T-helper 2 cell treated with Interferon-gamma antibody and Interleukin-4, amounts not matched to agents 5 μg/mL and 100 μg/mL, for 36 hours (primary cell): ENCODE results near the gene ATXN10.
"Not testable (repeated sequence)": the region's sequence is repeated elsewhere in the genome, so short reads cannot be mapped to it uniquely, and the experiment has no call there.

Experiments
- DNase-seq: peaks from one replicate; pipeline ENCODE4 v3.0.0; 2021; ENCODE audit warnings: low spot score
- H3K27ac Mint-ChIP-seq: one replicate; pipeline ENCODE4 v1.8.0; 2021; ENCODE audit warnings: mild to moderate bottlenecking, mixed read lengths
- H3K27me3 Mint-ChIP-seq: one replicate; pipeline ENCODE4 v1.8.0; 2021; ENCODE audit warnings: low read depth, mixed read lengths
- H3K36me3 Mint-ChIP-seq: one replicate; pipeline ENCODE4 v1.8.0; 2021; ENCODE audit warnings: low read depth, mixed read lengths
- H3K4me1 Mint-ChIP-seq: one replicate; pipeline ENCODE4 v1.8.0; 2021; ENCODE audit warnings: low read depth, mixed read lengths
- H3K4me3 Mint-ChIP-seq: one replicate; pipeline ENCODE4 v1.8.0; 2022; ENCODE audit warnings: mild to moderate bottlenecking, moderate library complexity, mixed read lengths
- H3K9me3 Mint-ChIP-seq: one replicate; pipeline ENCODE4 v1.8.0; 2021; ENCODE audit warnings: mixed read lengths

ATXN10 gene

DNA sequence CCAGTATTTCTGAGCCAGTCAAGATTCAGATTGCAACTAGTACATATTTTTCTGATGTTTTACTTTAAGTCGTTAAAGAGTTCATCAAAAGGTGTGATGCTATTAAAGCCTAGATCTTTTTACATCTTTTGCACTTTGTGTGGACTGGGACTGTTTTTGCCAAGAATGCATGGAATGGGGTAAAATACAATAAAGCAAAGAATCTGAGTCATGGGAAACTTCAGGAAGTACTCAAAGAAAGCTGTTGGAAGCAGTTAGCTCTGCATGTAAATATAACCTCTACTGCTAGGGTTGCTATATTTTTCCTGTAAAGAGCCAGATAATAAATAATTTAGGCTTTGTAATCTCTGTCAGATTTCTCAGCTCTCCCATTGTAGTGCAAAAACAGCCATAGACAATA, 20.9 kb downstream of the ATXN10 start:
- peaks cover 28% of the 10 kb centered on the region for H3K36me3 Mint-ChIP-seq
- H3K27ac Mint-ChIP-seq, result no peak overlapping the region
- DNase-seq, result no peak
- no peak overlapping the region for H3K4me3 Mint-ChIP-seq
- H3K4me1 Mint-ChIP-seq, result no peaks in the 10 kb centered on the region
- no peaks in the 10 kb centered on the region for H3K9me3 Mint-ChIP-seq
- no peaks in the 10 kb centered on the region for H3K27me3 Mint-ChIP-seq

- H3K4me1 Mint-ChIP-seq, result no peaks in the 10 kb centered on the region
- no peaks in the 10 kb centered on the region for H3K9me3 Mint-ChIP-seq
- no peaks in the 10 kb centered on the region for H3K27me3 Mint-ChIP-seq
- DNase-seq, result no peak
- no peak overlapping the region for H3K27ac Mint-ChIP-seq
- no peak overlapping the region for H3K4me3 Mint-ChIP-seq
- H3K36me3 Mint-ChIP-seq, result peaks cover 34% of the 10 kb centered on the region
Measured at GRCh38 chr22:45693835-45694234, 22.2 kb downstream of the ATXN10 start.

DNA sequence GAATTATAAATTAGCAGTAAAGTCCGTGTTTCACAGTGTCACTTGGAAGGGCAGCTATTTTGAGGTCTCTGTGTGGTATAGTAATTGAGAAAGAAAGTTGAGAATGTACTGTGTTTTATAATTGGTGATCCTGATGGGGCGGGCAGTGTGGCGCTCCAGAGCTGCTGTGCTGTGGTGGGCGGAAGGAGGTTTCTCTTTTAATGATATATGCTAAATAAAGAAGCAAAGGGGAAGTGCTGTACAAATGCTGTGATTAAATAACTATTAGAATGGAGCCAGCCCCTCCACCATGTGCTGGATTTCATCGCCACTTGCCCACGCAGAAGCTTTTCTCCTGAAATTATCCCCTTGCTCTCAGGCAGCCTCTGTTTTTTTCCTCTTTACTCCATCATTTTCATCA, 24.6 kb downstream of the ATXN10 start:
- Mint-ChIP-seq H3K4me3 (no peak overlapping the region), H3K27ac (no peak overlapping the region), H3K9me3 (no peaks in the 10 kb centered on the region), H3K4me1 (no peaks in the 10 kb centered on the region), H3K27me3 (no peaks in the 10 kb centered on the region), H3K36me3 (peaks cover 27% of the 10 kb centered on the region)
- no peak for DNase-seq

DNA sequence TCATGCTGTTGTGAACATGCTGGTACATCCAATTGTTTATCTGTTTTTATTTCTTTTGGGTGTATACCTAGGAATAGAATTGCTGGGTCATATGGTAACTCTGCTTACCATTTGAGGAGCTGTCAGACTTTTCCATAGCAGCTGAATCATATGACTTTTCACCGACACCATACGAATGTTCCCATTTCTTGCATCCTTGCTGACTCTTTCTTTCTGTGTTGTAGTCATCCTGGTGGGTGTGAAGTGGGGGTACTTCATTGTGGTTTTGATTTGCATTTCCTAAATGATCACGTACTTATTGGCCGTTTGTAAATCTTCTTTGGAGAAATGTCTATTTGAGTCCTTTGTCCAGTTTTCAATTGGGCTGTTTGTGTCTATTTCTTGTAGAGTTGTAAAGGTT, 26.5 kb downstream of the ATXN10 start:
- Mint-ChIP-seq H3K4me1 (no peaks in the 10 kb centered on the region), H3K36me3 (peaks cover 33% of the 10 kb centered on the region), H3K27ac (no peak overlapping the region), H3K9me3 (no peaks in the 10 kb centered on the region), H3K4me3 (no peak overlapping the region), H3K27me3 (no peaks in the 10 kb centered on the region)
- DNase-seq, result no peak

DNA sequence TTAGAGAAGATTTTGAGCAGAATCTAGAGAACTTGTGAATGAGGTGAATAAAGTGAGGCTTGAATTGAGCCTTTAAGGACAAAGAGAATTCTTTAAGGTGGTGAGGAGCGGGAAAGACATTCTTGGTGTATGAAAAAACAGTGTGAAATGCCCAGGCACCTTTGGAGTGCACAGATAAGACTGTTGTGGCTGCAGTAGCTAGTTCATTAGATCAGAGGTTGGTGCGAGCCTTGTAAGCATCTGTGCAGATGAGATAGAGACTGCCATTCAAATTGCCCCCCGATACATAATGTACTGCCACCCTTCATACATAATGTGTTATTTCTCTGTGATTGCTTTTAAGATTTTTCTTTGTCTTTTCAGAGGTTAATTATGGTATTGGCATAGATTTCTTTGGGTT, 31.3 kb downstream of the ATXN10 start:
- Mint-ChIP-seq H3K36me3 (peaks cover 38% of the 10 kb centered on the region), H3K27ac (no peak overlapping the region)
- no peak for DNase-seq

GRCh38 chr22:45703758-45704157, 32.1 kb downstream of the ATXN10 start:
- H3K4me3 Mint-ChIP-seq, result no peak overlapping the region
- H3K9me3 Mint-ChIP-seq, result no peaks in the 10 kb centered on the region
- DNase-seq, result no peak
- peaks cover 37% of the 10 kb centered on the region for H3K36me3 Mint-ChIP-seq
- H3K27ac Mint-ChIP-seq, result no peak overlapping the region
- no peaks in the 10 kb centered on the region for H3K27me3 Mint-ChIP-seq
- peaks cover 1% of the 10 kb centered on the region for H3K4me1 Mint-ChIP-seq

More for the DNA sequence above, 31.3 kb downstream of the ATXN10 start:
- no peak overlapping the region for H3K4me3 Mint-ChIP-seq
- H3K9me3 Mint-ChIP-seq, result no peaks in the 10 kb centered on the region
- peaks cover 1% of the 10 kb centered on the region for H3K4me1 Mint-ChIP-seq
- H3K27me3 Mint-ChIP-seq, result no peaks in the 10 kb centered on the region

DNA sequence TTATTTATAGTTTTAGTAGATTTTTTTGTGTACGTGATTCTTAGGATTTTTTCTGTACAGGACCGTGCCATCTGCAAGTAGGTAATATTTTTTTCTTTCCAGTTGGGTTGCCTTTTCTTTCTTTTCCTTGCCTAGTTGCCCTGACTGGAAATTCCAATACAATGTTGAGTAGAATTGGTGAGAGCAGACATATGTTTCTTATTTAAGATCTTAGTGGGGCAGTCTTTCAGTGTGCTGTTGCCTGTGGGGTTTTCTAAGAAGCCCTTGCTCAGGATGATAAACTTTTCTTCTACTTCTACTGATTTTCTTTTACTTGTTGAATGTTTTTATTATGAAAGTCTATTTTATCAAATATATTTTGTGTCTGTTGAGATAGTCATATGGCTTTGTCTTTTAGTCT, 33.0 kb downstream of the ATXN10 start:
- Mint-ChIP-seq H3K27ac (no peak overlapping the region), H3K4me3 (no peak overlapping the region), H3K27me3 (no peaks in the 10 kb centered on the region), H3K4me1 (peaks cover 9% of the 10 kb centered on the region), H3K36me3 (peaks cover 46% of the 10 kb centered on the region), H3K9me3 (no peaks in the 10 kb centered on the region)
- DNase-seq, result no peak

DNA sequence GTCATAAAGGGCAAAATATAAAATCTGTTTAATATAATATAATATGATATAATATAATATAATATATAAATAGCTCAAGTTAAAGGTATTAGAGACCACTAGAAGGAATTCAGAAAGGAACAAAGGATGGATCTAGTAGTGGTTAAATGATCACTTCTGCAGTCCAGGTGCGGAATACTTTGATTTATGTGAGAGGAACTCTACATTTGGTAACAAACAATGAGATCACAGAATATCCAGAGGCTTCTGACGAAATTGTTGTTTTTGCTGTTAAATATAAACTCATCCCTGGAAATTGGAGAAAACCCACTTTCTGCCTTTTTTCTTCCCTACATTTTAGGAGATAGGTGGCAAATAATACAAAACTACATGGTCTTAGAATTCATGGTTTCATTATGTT, 36.0 kb downstream of the ATXN10 start:
- Mint-ChIP-seq H3K4me1 (peaks cover 9% of the 10 kb centered on the region), H3K27me3 (no peaks in the 10 kb centered on the region), H3K4me3 (no peak overlapping the region), H3K9me3 (no peaks in the 10 kb centered on the region), H3K36me3 (peaks cover 42% of the 10 kb centered on the region), H3K27ac (no peak overlapping the region)
- DNase-seq, result no peak

GRCh38 chr22:45708145-45708544, 36.5 kb downstream of the ATXN10 start:
- Mint-ChIP-seq H3K36me3 (peaks cover 39% of the 10 kb centered on the region), H3K4me3 (no peak overlapping the region), H3K27me3 (no peaks in the 10 kb centered on the region), H3K27ac (no peak overlapping the region), H3K4me1 (peaks cover 9% of the 10 kb centered on the region), H3K9me3 (no peaks in the 10 kb centered on the region)
- DNase-seq, result no peak

GRCh38 chr22:45709060-45709739, 37.6 kb downstream of the ATXN10 start:
- H3K27ac Mint-ChIP-seq, result no peak overlapping the region
- peaks cover 33% of the 10 kb centered on the region for H3K36me3 Mint-ChIP-seq
- no peaks in the 10 kb centered on the region for H3K9me3 Mint-ChIP-seq
- peak; percentile 6 for DNase-seq
- H3K27me3 Mint-ChIP-seq, result no peaks in the 10 kb centered on the region
- H3K4me3 Mint-ChIP-seq, result no peak overlapping the region
- H3K4me1 Mint-ChIP-seq, result peaks cover 9% of the 10 kb centered on the region

DNA sequence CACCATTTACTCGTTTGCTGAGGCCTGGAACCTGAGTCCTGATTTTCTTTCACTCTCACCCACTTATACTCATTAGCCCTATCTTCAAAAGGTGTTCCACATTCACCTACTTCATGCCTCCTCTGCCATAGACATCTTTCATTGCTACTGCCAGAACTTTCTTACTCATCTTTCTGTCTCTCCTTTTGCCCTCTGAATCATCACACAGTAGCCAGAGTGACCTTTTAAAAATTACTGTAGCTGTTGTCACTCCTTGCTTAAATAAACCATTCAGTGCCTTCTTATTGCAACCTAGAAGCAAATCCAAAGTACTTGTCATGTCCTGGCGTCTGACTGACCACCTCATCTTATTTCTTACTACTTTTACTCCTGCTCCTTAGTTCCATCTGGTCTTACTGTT, 38.2 kb downstream of the ATXN10 start:
- Mint-ChIP-seq H3K27ac (no peak overlapping the region), H3K27me3 (no peaks in the 10 kb centered on the region), H3K4me1 (peaks cover 9% of the 10 kb centered on the region), H3K4me3 (no peak overlapping the region), H3K9me3 (no peaks in the 10 kb centered on the region), H3K36me3 (peaks cover 30% of the 10 kb centered on the region)
- no peak for DNase-seq

GRCh38 chr22:45710469-45710868, 38.8 kb downstream of the ATXN10 start:
- no peak overlapping the region for H3K27ac Mint-ChIP-seq
- no peak overlapping the region for H3K4me3 Mint-ChIP-seq
- H3K4me1 Mint-ChIP-seq, result peaks cover 9% of the 10 kb centered on the region
- DNase-seq, result no peak
- no peaks in the 10 kb centered on the region for H3K27me3 Mint-ChIP-seq
- peaks cover 32% of the 10 kb centered on the region for H3K36me3 Mint-ChIP-seq
- H3K9me3 Mint-ChIP-seq, result no peaks in the 10 kb centered on the region

- H3K4me1 Mint-ChIP-seq, DNase-seq, H3K27ac Mint-ChIP-seq, H3K9me3 Mint-ChIP-seq, H3K27me3 Mint-ChIP-seq, H3K4me3 Mint-ChIP-seq: not testable (repeated sequence)
- peaks cover 20% of the 10 kb centered on the region for H3K36me3 Mint-ChIP-seq
Measured at GRCh38 chr22:45714390-45714789, 42.8 kb downstream of the ATXN10 start.

GRCh38 chr22:45717789-45718188, 46.2 kb downstream of the ATXN10 start:
- Mint-ChIP-seq H3K36me3 (peaks cover 26% of the 10 kb centered on the region), H3K4me3 (no peak overlapping the region), H3K9me3 (no peaks in the 10 kb centered on the region), H3K4me1 (no peaks in the 10 kb centered on the region), H3K27me3 (no peaks in the 10 kb centered on the region), H3K27ac (no peak overlapping the region)
- DNase-seq, result no peak

DNA sequence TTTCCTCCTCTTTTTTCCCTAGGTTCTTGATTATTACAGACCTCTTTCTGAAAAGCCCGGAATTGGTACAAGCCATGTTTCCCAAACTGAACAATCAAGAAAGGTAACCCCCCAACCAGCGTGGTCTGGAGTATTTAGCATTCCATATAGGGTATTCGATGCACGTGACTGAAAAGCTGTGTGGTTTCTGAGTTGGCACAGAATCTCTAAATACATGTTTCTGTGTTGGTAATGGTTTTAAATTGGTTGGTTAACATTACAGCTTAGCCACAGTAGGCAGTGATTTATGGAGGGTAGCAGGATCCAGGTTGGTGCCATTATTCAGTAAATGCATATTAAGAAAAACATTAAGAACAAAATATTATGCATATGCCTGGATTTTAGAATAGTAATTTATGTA, 46.8 kb downstream of the ATXN10 start:
- Mint-ChIP-seq H3K4me3 (no peak overlapping the region), H3K27me3 (no peaks in the 10 kb centered on the region), H3K27ac (no peak overlapping the region), H3K36me3 (peaks cover 25% of the 10 kb centered on the region), H3K9me3 (no peaks in the 10 kb centered on the region), H3K4me1 (peaks cover 2% of the 10 kb centered on the region)
- DNase-seq, result no peak
